ENCODE results near the gene COX7A1. TPM values are rescaled to one million over a fixed set of nuclear protein-coding genes. Genes with fewer than 3 reads are reported as not detected.

The COX7A1 gene
- total RNA-seq, 1 experiment from 2014 or later = not detected

DNA sequence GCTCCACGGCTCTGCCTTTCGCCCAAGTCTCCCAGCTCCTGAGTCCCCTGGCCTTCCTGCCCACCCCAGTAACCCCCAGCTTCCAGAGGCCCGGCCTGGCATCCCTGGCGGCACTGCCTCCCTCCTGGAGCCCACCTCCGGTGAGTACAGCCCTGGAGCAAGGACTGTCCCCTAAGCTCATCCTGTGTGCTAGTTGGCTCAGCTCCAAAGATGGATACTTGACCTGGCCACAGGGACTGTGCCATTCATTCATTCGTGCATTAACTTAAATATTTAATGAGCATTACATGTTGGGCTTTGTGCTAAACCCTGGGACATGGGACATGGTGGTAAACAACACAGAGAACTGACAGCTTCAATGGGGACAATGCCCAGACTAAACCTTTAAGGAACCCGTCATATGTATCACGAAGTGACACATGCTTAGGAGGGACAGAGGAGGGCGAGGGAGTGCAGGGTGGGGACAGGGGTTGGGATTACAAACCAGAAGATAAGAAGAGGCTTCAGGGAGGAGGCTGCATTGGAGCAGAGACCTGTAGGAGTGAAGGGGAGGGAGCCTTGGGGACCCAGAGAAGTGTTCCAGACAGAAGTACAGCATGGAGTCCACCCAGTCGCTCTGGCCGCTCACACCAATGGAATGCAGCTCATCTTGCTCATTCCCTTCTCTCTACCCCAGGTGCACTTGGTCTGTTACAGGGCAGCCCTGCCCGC lies 48.2 kb downstream of the COX7A1 start:
- intact Hi-C loops (cut with micrococcal nuclease; ENCODE audit: unreplicated experiment) = no loop called here
- ChIA-PET POLR2A (ENCODE audit: low non-redundant PET) (no interaction called here), CTCF (no interaction called here)
- BruUV-seq (replicated peaks) = no TSS peak
- H3K4me3 ChIP-seq (ENCODE audit: low read depth, low read length, poor library complexity, severe bottlenecking) = no peak overlapping the region
- H3K4me1 ChIP-seq (ENCODE audit: insufficient read depth, low read length, poor library complexity, severe bottlenecking) = no peaks in the 10 kb centered on the region
- no peaks in the 10 kb centered on the region for H3K9me3 ChIP-seq (ENCODE audit: low read depth, low read length, poor library complexity, severe bottlenecking)
- TF ChIP-seq CTCF (conservative IDR thresholded peaks at IDR 0.05; ENCODE audit: low read depth, low read length) = no peak
- TF ChIP-seq EZH2 (IDR thresholded peaks at IDR 0.05; ENCODE audit: borderline replicate concordance, low read depth, low read length, poor library complexity, severe bottlenecking) = no peak
- no peak for DNase-seq (ENCODE audit: low spot score)
- H3K36me3 ChIP-seq (ENCODE audit: insufficient read depth, low read length, poor library complexity, severe bottlenecking) = peaks cover 42% of the 10 kb centered on the region
- H3K27me3 ChIP-seq (replicated peaks; ENCODE audit: insufficient read depth, low read depth, low read length, poor library complexity) = no peaks in the 10 kb centered on the region
- H3K27ac ChIP-seq (ENCODE audit: low read depth, low read length, poor library complexity, severe bottlenecking) = no peak overlapping the region

DNA sequence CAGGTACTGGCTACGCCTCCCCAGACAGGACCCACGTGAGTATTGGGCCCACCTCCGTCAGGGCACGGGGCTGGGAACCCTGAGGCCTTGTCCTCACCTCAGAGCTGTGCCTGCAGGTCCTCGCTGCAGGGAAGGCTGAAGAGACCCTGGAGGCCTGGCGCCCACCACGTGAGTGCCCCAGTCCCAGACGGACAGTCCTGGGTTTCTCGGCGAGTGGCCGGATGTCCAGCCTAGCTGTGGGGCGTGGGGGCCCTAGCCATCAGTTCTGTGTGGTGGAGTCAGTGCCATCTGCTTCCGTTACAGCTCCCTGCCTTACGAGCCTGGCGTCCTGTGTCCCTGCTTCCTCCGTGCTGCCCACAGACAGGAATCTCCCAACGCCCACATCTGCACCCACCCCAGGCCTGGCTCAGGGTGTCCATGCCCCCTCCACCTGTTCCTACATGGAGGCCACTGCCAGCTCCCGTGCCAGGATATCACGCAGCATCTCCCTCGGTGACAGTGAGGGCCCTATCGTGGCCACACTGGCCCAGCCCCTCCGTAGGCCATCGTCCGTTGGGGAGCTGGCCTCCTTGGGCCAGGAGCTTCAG lies 49.1 kb downstream of the COX7A1 start:
- DNase-seq (ENCODE audit: low spot score) = no peak
- Histone ChIP-seq H3K27me3 (replicated peaks; ENCODE audit: insufficient read depth, low read depth, low read length, poor library complexity) (no peaks in the 10 kb centered on the region), H3K9me3 (ENCODE audit: low read depth, low read length, poor library complexity, severe bottlenecking) (no peaks in the 10 kb centered on the region), H3K36me3 (ENCODE audit: insufficient read depth, low read length, poor library complexity, severe bottlenecking) (peaks cover 42% of the 10 kb centered on the region), H3K4me1 (ENCODE audit: insufficient read depth, low read length, poor library complexity, severe bottlenecking) (no peaks in the 10 kb centered on the region), H3K4me3 (ENCODE audit: low read depth, low read length, poor library complexity, severe bottlenecking) (no peak overlapping the region), H3K27ac (ENCODE audit: low read depth, low read length, poor library complexity, severe bottlenecking) (no peak overlapping the region)
- BruUV-seq (replicated peaks) = no TSS peak
- intact Hi-C loops (cut with micrococcal nuclease; ENCODE audit: unreplicated experiment) = no loop called here
- ChIA-PET CTCF (no interaction called here), POLR2A (ENCODE audit: low non-redundant PET) (no interaction called here)
- no peak for TF ChIP-seq CTCF (conservative IDR thresholded peaks at IDR 0.05; ENCODE audit: low read depth, low read length)
- TF ChIP-seq EZH2 (IDR thresholded peaks at IDR 0.05; ENCODE audit: borderline replicate concordance, low read depth, low read length, poor library complexity, severe bottlenecking) = no peak

GRCh38 chr19:36101550-36102327 lies 50.5 kb downstream of the COX7A1 start:
- no TSS peak for BruUV-seq (replicated peaks)
- no peak overlapping the region for H3K4me3 ChIP-seq (ENCODE audit: low read depth, low read length, poor library complexity, severe bottlenecking)
- no peak overlapping the region for H3K27ac ChIP-seq (ENCODE audit: low read depth, low read length, poor library complexity, severe bottlenecking)
- TF ChIP-seq CTCF (conservative IDR thresholded peaks at IDR 0.05; ENCODE audit: low read depth, low read length) = no peak
- TF ChIP-seq EZH2 (IDR thresholded peaks at IDR 0.05; ENCODE audit: borderline replicate concordance, low read depth, low read length, poor library complexity, severe bottlenecking) = no peak
- H3K9me3 ChIP-seq (ENCODE audit: low read depth, low read length, poor library complexity, severe bottlenecking) = no peaks in the 10 kb centered on the region
- POLR2A ChIA-PET (ENCODE audit: low non-redundant PET) = no interaction called here
- DNase-seq (ENCODE audit: low spot score) = no peak
- intact Hi-C loops (cut with micrococcal nuclease; ENCODE audit: unreplicated experiment) = no loop called here
- no peaks in the 10 kb centered on the region for H3K4me1 ChIP-seq (ENCODE audit: insufficient read depth, low read length, poor library complexity, severe bottlenecking)
- CTCF ChIA-PET = no interaction called here
- peaks cover 47% of the 10 kb centered on the region for H3K36me3 ChIP-seq (ENCODE audit: insufficient read depth, low read length, poor library complexity, severe bottlenecking)
- no peaks in the 10 kb centered on the region for H3K27me3 ChIP-seq (replicated peaks; ENCODE audit: insufficient read depth, low read depth, low read length, poor library complexity)

Other genes with a start within 250 kb of the COX7A1 start
- gene HCST, start 249.9 kb downstream of the COX7A1 start, total RNA-seq (2021) = 4.2 and 4.5 TPM in 2 replicates
- gene TYROBP, start 244.2 kb downstream of the COX7A1 start, total RNA-seq (2021) = not detected in 2 replicates
- 14.6 and 15.5 TPM in 2 replicates for gene LRFN3, start 216.1 kb downstream of the COX7A1 start, total RNA-seq (2021)
- gene SDHAF1, start 157.3 kb downstream of the COX7A1 start, total RNA-seq (2021) = 8.9 and 11.0 TPM in 2 replicates
- 0.70 TPM in 1 of 2 replicates, not detected in the other for gene SYNE4, start 143.6 kb downstream of the COX7A1 start, total RNA-seq (2021)
- gene ALKBH6, start 138.2 kb downstream of the COX7A1 start, total RNA-seq (2021) = 20.1 and 27.7 TPM in 2 replicates
- 9.2 and 15.8 TPM in 2 replicates for gene CLIP3, start 119.6 kb downstream of the COX7A1 start, total RNA-seq (2021)
- gene THAP8, start 98.2 kb downstream of the COX7A1 start, total RNA-seq (2021) = 4.6 and 5.4 TPM in 2 replicates
- 39.8 and 40.4 TPM in 2 replicates for gene WDR62, start 97.5 kb downstream of the COX7A1 start, total RNA-seq (2021)
- gene OVOL3, start 41.3 kb downstream of the COX7A1 start, total RNA-seq (2021) = 0.47 and 0.63 TPM in 2 replicates
- 133 and 142 TPM in 2 replicates for gene POLR2I, start 37.6 kb downstream of the COX7A1 start, total RNA-seq (2021)
- 156 and 158 TPM in 2 replicates for gene TBCB, start 37.0 kb downstream of the COX7A1 start, total RNA-seq (2021)
- 577 and 579 TPM in 2 replicates for gene CAPNS1, start 12.4 kb downstream of the COX7A1 start, total RNA-seq (2021)
- gene ZNF565, start 62.2 kb upstream of the COX7A1 start, total RNA-seq (2021) = 7.2 and 7.5 TPM in 2 replicates
- gene ZNF146, start 62.7 kb upstream of the COX7A1 start, total RNA-seq (2021) = 124 and 130 TPM in 2 replicates
- 5.2 and 5.4 TPM in 2 replicates for gene ZFP14, start 226.8 kb upstream of the COX7A1 start, total RNA-seq (2021)